A673 (cell line): ENCODE results near the gene LMAN2. TPM values are rescaled to one million over a fixed set of nuclear protein-coding genes. Genes with fewer than 3 reads are reported as not detected.

Source experiments
- BruUV-seq: library from RNA; stranded (reverse); fragments of 400-500 nt; replicated peaks from 2 replicates; lab custom pipeline; 2021; lab: Mats Ljungman, UMichigan
- CTCF ChIA-PET: fragments of 300-600 bp; sonication (Branson Sonifier 250); formaldehyde crosslinking; loops from one replicate; lab custom pipeline; 2022; ENCODE audit warnings: antibody characterized with exemption; lab: Charles Lee
- POLR2A ChIA-PET: fragments of 300-600 bp; sonication (Branson Sonifier 250); formaldehyde crosslinking; loops from one replicate; lab custom pipeline; 2022; ENCODE audit warnings: antibody characterized with exemption; ENCODE audit not compliant: low non-redundant PET; lab: Charles Lee
- DNase-seq: peaks from one replicate; pipeline ENCODE4 v3.0.0-alpha.2; 2015; ENCODE audit warnings: low spot score
- H3K27ac ChIP-seq: fragments of 200-600 bp; sonication (generic); 2 replicates; pipeline ENCODE4 v1.5.1; 2016; ENCODE audit warnings: mixed run types, low read depth, mild to moderate bottlenecking, mixed read lengths, antibody characterized with exemption, low read length; ENCODE audit not compliant: poor library complexity, severe bottlenecking
- H3K27me3 ChIP-seq: fragments of 200-600 bp; sonication (generic); replicated peaks from 2 replicates; pipeline ENCODE4 v1.6.1; 2017; ENCODE audit warnings: mixed run types, low read depth, mild to moderate bottlenecking, mixed read lengths, antibody characterized with exemption, low read length; ENCODE audit not compliant: insufficient read depth, poor library complexity
- H3K36me3 ChIP-seq: fragments of 200-600 bp; sonication (generic); 2 replicates; pipeline ENCODE4 v1.6.1; 2016; ENCODE audit warnings: mixed run types, mild to moderate bottlenecking, mixed read lengths, antibody characterized with exemption, low read length; ENCODE audit not compliant: insufficient read depth, poor library complexity, severe bottlenecking
- H3K4me1 ChIP-seq: fragments of 200-600 bp; sonication (generic); 2 replicates; pipeline ENCODE4 v1.6.1; 2017; ENCODE audit warnings: mixed run types, mild to moderate bottlenecking, mixed read lengths, antibody characterized with exemption, low read length; ENCODE audit not compliant: insufficient read depth, poor library complexity, severe bottlenecking
- H3K4me3 ChIP-seq: fragments of 200-600 bp; sonication (generic); 2 replicates; pipeline ENCODE4 v1.5.1; 2016; ENCODE audit warnings: low read depth, mixed run types, mild to moderate bottlenecking, mixed read lengths, low read length; ENCODE audit not compliant: poor library complexity, severe bottlenecking
- H3K9me3 ChIP-seq: fragments of 200-600 bp; sonication (generic); 2 replicates; pipeline ENCODE4 v1.6.1; 2016; ENCODE audit warnings: mixed run types, low read depth, mild to moderate bottlenecking, mixed read lengths, antibody characterized with exemption, low read length; ENCODE audit not compliant: poor library complexity, severe bottlenecking
- EZH2 ChIP-seq: fragments of 200-600 bp; sonication (generic); IDR thresholded peaks from 2 replicates; pipeline ENCODE4 v1.6.1; 2017; ENCODE audit warnings: borderline replicate concordance, low read depth, mild to moderate bottlenecking, mixed read lengths, antibody characterized with exemption, low read length; ENCODE audit not compliant: poor library complexity, severe bottlenecking
- intact Hi-C: fragments of 100-400 bp; cut with micrococcal nuclease; formaldehyde crosslinking; loops from one replicate; pipeline ENCODE4 v1.10.0; 2022; ENCODE audit not compliant: unreplicated experiment
- total RNA-seq: library from RNA; stranded (reverse); gene quantifications from 2 replicates; pipeline ENCODE4 v1.2.3, GENCODE V29; 2021
- TF ChIP-seq, protein P1 (sequence below): fragments of 300-800, 200-600 bp; sonication (generic); conservative IDR thresholded peaks from 2 replicates; pipeline ENCODE4 v1.5.1; 2017; ENCODE audit warnings: low read depth, mild to moderate bottlenecking, antibody characterized with exemption, low read length, moderate library complexity, mixed read lengths

The LMAN2 gene
- total RNA-seq, 1 experiment from 2014 or later: 98.4 TPM

- Histone ChIP-seq H3K9me3 (no peaks in the 10 kb centered on the region), H3K36me3 (no peaks in the 10 kb centered on the region), H3K4me3 (no peak overlapping the region), H3K4me1 (peaks cover 4% of the 10 kb centered on the region), H3K27ac (no peak overlapping the region), H3K27me3 (no peaks in the 10 kb centered on the region)
- DNase-seq: no peak
- CTCF ChIA-PET: no interaction called here
- TF ChIP-seq EZH2: no peak
- TF ChIP-seq, protein P1, sequence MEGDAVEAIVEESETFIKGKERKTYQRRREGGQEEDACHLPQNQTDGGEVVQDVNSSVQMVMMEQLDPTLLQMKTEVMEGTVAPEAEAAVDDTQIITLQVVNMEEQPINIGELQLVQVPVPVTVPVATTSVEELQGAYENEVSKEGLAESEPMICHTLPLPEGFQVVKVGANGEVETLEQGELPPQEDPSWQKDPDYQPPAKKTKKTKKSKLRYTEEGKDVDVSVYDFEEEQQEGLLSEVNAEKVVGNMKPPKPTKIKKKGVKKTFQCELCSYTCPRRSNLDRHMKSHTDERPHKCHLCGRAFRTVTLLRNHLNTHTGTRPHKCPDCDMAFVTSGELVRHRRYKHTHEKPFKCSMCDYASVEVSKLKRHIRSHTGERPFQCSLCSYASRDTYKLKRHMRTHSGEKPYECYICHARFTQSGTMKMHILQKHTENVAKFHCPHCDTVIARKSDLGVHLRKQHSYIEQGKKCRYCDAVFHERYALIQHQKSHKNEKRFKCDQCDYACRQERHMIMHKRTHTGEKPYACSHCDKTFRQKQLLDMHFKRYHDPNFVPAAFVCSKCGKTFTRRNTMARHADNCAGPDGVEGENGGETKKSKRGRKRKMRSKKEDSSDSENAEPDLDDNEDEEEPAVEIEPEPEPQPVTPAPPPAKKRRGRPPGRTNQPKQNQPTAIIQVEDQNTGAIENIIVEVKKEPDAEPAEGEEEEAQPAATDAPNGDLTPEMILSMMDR: no peak
- POLR2A ChIA-PET: no interaction called here
- no TSS peak for BruUV-seq
- intact Hi-C loops: no loop called here
These were observed 42.5 kb upstream of the LMAN2 start for GRCh38 chr5:177393990-177394389.

DNA sequence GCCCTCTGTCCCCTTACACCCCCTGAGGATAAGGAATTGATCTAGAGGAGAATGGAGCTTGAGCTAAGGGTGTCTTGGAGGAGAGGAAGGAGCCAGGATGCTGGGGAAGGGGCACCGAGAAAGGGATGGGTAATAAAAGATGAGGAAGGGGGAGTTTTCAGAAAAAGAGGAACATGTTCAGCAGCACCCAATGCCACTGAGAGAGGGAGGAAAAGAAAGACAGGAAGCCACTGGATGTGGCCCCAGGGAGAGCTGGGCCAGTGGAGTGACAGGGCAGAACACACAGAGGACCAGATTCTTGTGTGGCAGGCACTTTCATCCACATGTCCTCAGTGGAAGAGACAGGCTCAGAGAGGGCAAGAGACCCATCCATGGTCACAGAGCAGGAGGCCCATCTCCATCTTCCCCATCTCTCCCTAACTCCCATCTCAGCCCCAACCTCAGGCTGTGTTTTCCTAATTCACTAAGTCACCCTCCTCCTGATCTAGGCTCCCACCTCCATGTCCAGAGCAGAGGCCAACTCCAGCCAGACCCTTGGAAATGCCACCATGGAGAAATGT lies 41.8 kb upstream of the LMAN2 start:
- POLR2A ChIA-PET: no interaction called here
- H3K9me3 ChIP-seq: no peaks in the 10 kb centered on the region
- CTCF ChIA-PET: no interaction called here
- no peaks in the 10 kb centered on the region for H3K27me3 ChIP-seq
- peaks cover 4% of the 10 kb centered on the region for H3K4me1 ChIP-seq
- no peak overlapping the region for H3K4me3 ChIP-seq
- BruUV-seq: no TSS peak
- DNase-seq: no peak
- no peak for TF ChIP-seq EZH2
- TF ChIP-seq, protein P1: no peak
- no peak overlapping the region for H3K27ac ChIP-seq
- no peaks in the 10 kb centered on the region for H3K36me3 ChIP-seq
- intact Hi-C loops: no loop called here

GRCh38 chr5:177392765-177393164 lies 41.3 kb upstream of the LMAN2 start:
- ChIA-PET CTCF (no interaction called here), POLR2A (no interaction called here)
- TF ChIP-seq EZH2: no peak
- TF ChIP-seq, protein P1: no peak
- Histone ChIP-seq H3K4me1 (peaks cover 4% of the 10 kb centered on the region), H3K27ac (no peak overlapping the region), H3K9me3 (no peaks in the 10 kb centered on the region), H3K36me3 (no peaks in the 10 kb centered on the region), H3K27me3 (no peaks in the 10 kb centered on the region), H3K4me3 (no peak overlapping the region)
- intact Hi-C loops: no loop called here
- BruUV-seq: no TSS peak
- no peak for DNase-seq
